ENCODE measurements around the gene LPIN1. TPM values are rescaled to one million over a fixed set of nuclear protein-coding genes. Genes with fewer than 3 reads are reported as not detected.

Gene LPIN1
- total and polyA plus RNA-seq, 2 of the 13 experiments (the other 11 are each of a cell fraction or from before 2014, with no cell fraction given): 9.7 to 19.4 TPM

- ChIA-PET POLR2A (no interaction called here), CTCF (ENCODE audit: low intra/inter-chr PET ratio, low total read pairs) (no interaction called here)
- in situ Hi-C loops (cut with HindIII; ENCODE audit: extremely low pct_ligation_motif_present, low pct_unique_long_range_greater_than_20kb): no loop called here
- 92% methylated on average over 7 of the region's 7 CpGs for WGBS (ENCODE audit: low lambda C conversion rate)
- H3K36me3 ChIP-seq (replicated peaks in 1 of 2; ENCODE audit: control insufficient read depth in 1 of 2, insufficient read depth in 2 of 2, low read length in 2 of 2): peaks cover 4 to 43% of the 10 kb centered on the region in 2 experiments; a peak in 3 of 5 replicates
- no peak for TF ChIP-seq MEF2D (CRISPR knock-in tag; IDR thresholded peaks at IDR 0.05)
- no peak for TF ChIP-seq TP53 (CRISPR knock-in tag; conservative IDR thresholded peaks at IDR 0.05)
- TF ChIP-seq ZNF253 (CRISPR knock-in tag; IDR thresholded peaks at IDR 0.05; ENCODE audit: borderline replicate concordance): no peak
- TF ChIP-seq, protein P1, sequence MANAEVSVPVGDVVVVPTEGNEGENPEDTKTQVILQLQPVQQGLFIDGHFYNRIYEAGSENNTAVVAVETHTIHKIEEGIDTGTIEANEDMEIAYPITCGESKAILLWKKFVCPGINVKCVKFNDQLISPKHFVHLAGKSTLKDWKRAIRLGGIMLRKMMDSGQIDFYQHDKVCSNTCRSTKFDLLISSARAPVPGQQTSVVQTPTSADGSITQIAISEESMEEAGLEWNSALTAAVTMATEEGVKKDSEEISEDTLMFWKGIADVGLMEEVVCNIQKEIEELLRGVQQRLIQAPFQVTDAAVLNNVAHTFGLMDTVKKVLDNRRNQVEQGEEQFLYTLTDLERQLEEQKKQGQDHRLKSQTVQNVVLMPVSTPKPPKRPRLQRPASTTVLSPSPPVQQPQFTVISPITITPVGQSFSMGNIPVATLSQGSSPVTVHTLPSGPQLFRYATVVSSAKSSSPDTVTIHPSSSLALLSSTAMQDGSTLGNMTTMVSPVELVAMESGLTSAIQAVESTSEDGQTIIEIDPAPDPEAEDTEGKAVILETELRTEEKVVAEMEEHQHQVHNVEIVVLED (CRISPR knock-in tag; IDR thresholded peaks at IDR 0.05; ENCODE audit: borderline replicate concordance): no peak
- no peak for TF ChIP-seq HNF4A (CRISPR knock-in tag; IDR thresholded peaks at IDR 0.05)
- no peak for TF ChIP-seq SKI (IDR thresholded peaks at IDR 0.05; ENCODE audit: partially characterized antibody)
- no peak for TF ChIP-seq RFXANK (CRISPR knock-in tag; IDR thresholded peaks at IDR 0.05)
- TF ChIP-seq KDM2A (CRISPR knock-in tag; IDR thresholded peaks at IDR 0.05; ENCODE audit: borderline replicate concordance, low read depth): no peak
- TF ChIP-seq ZFYVE20 (CRISPR knock-in tag; IDR thresholded peaks at IDR 0.05; ENCODE audit: borderline replicate concordance, low read depth): no peak
- no peak for TF ChIP-seq RELA (CRISPR knock-in tag; IDR thresholded peaks at IDR 0.05)
- no peak for TF ChIP-seq MBD4 (IDR thresholded peaks at IDR 0.05; ENCODE audit: borderline replicate concordance, low read length)
- TF ChIP-seq KLF6 (CRISPR knock-in tag; IDR thresholded peaks at IDR 0.05): no peak
- FAIRE-seq: no peak
- no peaks in the 10 kb centered on the region for H3K27me3 ChIP-seq (ENCODE audit: control insufficient read depth in 1 of 2, insufficient read depth in 2 of 2, low read length in 2 of 2)
- BruUV-seq (replicated peaks): no TSS peak
- intact Hi-C loops (cut with micrococcal nuclease; ENCODE audit: unreplicated experiment): no loop called here
- H3K79me2 ChIP-seq (ENCODE audit: insufficient read depth, low read length): no peaks in the 10 kb centered on the region
- no peak for DNase-seq (ENCODE audit: low spot score)
- no peaks in the 10 kb centered on the region for H4K20me1 ChIP-seq (ENCODE audit: insufficient read depth, low read length)
- no peak overlapping the region for H3K4me2 ChIP-seq (ENCODE audit: low read depth, low read length)
- H3K9me3 ChIP-seq (ENCODE audit: low read length): no peaks in the 10 kb centered on the region
- no peak overlapping the region for H2AFZ ChIP-seq (ENCODE audit: low read length)
- peaks cover 9% of the 10 kb centered on the region; the same call in 1 of the 2 replicates for H3K4me1 ChIP-seq (ENCODE audit: insufficient read depth, low read length)
- H3K4me3 ChIP-seq (replicated peaks in 1 of 3; ENCODE audit: insufficient read depth in 1 of 3, low read depth in 2 of 3, low read length in 3 of 3): no peak overlapping the region
- no peak overlapping the region for H3K9ac ChIP-seq (ENCODE audit: insufficient read depth, low read depth, low read length)
- ATAC-seq: no peak
- H3K27ac ChIP-seq (ENCODE audit: extremely low read length, insufficient read depth, low read length): no peak overlapping the region
Observed at GRCh38 chr2:11774600-11774999, 28.2 kb downstream of the LPIN1 start.
